Skeletal muscle satellite cell (primary cell): ENCODE measurements around the gene H3-3A.
A peak's percentile ranks its signal among the peaks of the same experiment; 100 is the strongest.

Experiments used
- H3K27me3 ChIP-seq: 2 replicates; pipeline ENCODE4 v1.7.0; 2013; ENCODE audit warnings: low read length; ENCODE audit not compliant: control insufficient read depth, insufficient read depth
- H3K36me3 ChIP-seq: 2 replicates; pipeline ENCODE4 v1.7.0; 2013; ENCODE audit warnings: mild to moderate bottlenecking, control low read depth, low read length; ENCODE audit not compliant: insufficient read depth
- H3K4me1 ChIP-seq: 2 replicates; pipeline ENCODE4 v1.7.0; 2013; ENCODE audit warnings: low read length; ENCODE audit not compliant: control insufficient read depth, insufficient read depth
- H3K4me2 ChIP-seq: 2 replicates; pipeline ENCODE4 v1.7.0; 2013; ENCODE audit warnings: mild to moderate bottlenecking, low read length
- H3K4me3 ChIP-seq: 2 replicates; pipeline ENCODE4 v1.7.0; 2013; ENCODE audit warnings: low read length
- H3K9ac ChIP-seq: 2 replicates; pipeline ENCODE4 v1.7.0; 2013; ENCODE audit warnings: mild to moderate bottlenecking, low read depth, low read length, moderate library complexity
- H3K9me3 ChIP-seq: replicated peaks from 2 replicates; pipeline ENCODE4 v1.7.0; 2013; ENCODE audit warnings: mild to moderate bottlenecking, control low read depth, low read length

Gene H3-3A

DNA sequence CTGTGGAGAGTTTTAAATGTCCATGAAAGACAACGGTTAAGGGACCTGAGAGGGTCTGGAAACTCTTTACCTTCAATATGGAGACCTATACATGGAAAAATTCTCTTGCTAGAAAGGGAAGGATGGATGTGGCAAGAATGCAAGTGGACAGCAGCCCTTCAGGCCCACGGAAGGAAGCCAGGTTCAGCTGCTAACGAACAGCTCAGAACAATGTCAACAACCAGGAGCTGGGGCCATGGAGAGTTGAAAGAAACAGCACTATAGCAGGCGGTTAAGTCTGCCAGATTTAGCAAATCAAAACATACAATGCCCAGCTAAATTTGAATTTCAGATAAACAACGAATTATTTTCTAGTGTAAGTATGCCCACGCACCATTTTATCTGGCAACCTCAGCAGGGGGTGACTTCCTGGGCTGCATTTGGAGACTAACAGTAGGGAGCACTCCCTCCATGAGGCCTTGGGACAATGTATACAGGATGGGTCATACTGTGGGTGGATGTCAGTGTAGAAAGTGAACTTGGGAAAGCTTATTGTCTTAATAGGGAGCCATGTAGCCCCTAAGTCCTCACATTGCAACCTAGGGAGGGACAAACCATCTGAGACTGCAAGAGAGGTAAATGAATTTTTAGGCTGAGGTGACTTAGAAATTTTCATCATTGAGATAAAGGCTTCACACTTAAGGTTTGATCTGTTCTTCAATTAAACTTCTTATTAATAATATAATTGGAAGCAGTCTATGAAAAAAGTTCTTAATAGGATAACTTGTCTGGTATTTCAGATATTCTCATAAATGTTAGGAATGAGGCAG, 7.8 kb upstream of the H3-3A start:
- H3K9me3 ChIP-seq = no peaks in the 10 kb centered on the region
- H3K27me3 ChIP-seq = no peaks in the 10 kb centered on the region
- H3K9ac ChIP-seq = no peak overlapping the region
- no peaks in the 10 kb centered on the region for H3K36me3 ChIP-seq
- no peaks in the 10 kb centered on the region for H3K4me1 ChIP-seq
- no peak overlapping the region for H3K4me2 ChIP-seq
- no peak overlapping the region for H3K4me3 ChIP-seq

DNA sequence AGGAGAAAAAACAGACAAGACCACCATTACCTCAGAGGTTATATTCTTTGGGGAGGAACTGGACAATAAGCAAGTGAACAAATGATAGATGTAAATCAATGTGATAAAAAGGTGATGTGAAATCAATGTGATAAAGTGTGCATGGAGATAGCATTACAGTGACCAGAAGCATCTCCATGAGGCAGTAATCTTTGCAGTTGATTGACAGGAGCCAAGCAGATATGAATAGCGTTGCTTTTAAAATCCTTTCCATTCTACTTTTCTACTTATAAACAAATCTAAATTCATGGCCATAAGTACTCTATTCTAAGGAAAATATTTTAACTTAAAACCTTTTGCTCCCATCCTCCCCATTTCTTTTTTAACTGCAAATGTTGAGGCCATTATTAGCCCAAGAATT, 2.8 kb upstream of the H3-3A start:
- Histone ChIP-seq H3K4me2 (no peak overlapping the region), H3K4me1 (peaks cover 7% of the 10 kb centered on the region), H3K4me3 (no peak overlapping the region), H3K27me3 (no peaks in the 10 kb centered on the region), H3K9me3 (no peaks in the 10 kb centered on the region), H3K36me3 (no peaks in the 10 kb centered on the region), H3K9ac (no peak overlapping the region)

DNA sequence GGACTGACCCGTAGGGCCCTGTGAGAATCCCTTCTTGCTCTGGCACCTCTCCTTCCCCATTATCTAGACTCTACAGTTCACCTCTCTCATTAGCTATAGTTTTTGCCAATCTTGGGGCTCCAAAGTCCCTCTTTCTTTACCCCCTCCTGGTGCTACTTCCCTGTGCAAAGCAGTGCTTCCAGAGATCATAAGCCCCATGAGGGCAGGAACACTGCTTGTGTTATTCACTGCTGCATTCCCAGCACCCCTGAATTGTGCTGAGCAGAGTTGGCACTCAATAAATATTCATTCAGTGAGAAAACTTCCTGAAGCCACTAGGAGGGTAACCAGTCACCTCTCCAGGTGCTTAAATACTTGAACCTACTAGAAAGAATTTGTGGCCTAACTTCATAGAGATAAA, 2.1 kb upstream of the H3-3A start:
- no peak overlapping the region for H3K4me3 ChIP-seq
- H3K9ac ChIP-seq = no peak overlapping the region
- H3K4me1 ChIP-seq = peaks cover 13% of the 10 kb centered on the region
- no peaks in the 10 kb centered on the region for H3K27me3 ChIP-seq
- H3K36me3 ChIP-seq = no peaks in the 10 kb centered on the region
- no peaks in the 10 kb centered on the region for H3K9me3 ChIP-seq
- no peak overlapping the region for H3K4me2 ChIP-seq

DNA sequence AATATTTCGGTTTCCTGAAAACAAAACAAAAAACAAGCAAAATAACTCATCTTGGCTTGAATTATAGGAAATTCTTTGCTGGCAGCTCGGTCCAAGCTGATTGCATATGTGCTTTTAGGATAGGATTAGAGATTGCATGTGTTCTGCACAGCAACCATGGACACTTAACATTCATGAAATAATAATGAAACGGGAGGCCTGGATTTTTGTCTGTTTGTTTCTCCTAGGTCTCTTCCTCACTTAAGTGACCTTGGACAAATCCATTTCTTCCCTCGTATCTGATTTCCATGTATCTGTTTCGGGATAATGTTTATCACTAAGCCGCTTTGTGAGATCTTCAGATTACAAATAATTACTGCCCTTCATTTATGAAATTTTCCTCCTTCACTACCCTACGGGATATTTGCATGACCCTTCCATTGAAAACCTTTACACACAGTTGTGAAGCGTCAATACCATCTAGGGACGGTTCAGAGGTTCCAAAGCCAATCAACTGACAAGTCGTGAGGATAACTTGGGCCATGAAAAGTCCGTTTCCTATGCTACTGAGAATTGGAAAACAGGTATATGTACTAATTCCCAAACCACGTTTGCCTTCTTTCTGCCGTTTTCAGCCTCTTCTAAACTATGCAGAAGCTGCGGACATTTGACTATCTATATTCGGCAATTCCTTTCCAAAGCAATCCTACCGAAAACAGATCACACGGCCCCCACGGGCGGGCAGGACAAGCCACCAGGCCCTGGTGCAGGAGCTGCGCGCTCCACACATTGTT, 1.3 kb upstream of the H3-3A start:
- peak overlapping the region; percentile 85 for H3K4me3 ChIP-seq
- no peaks in the 10 kb centered on the region for H3K27me3 ChIP-seq
- H3K4me1 ChIP-seq = peaks cover 18% of the 10 kb centered on the region
- H3K36me3 ChIP-seq = peaks cover 7% of the 10 kb centered on the region
- H3K9ac ChIP-seq = peak overlapping the region; percentile 89
- H3K4me2 ChIP-seq = peak overlapping the region; percentile 76
- no peaks in the 10 kb centered on the region for H3K9me3 ChIP-seq

DNA sequence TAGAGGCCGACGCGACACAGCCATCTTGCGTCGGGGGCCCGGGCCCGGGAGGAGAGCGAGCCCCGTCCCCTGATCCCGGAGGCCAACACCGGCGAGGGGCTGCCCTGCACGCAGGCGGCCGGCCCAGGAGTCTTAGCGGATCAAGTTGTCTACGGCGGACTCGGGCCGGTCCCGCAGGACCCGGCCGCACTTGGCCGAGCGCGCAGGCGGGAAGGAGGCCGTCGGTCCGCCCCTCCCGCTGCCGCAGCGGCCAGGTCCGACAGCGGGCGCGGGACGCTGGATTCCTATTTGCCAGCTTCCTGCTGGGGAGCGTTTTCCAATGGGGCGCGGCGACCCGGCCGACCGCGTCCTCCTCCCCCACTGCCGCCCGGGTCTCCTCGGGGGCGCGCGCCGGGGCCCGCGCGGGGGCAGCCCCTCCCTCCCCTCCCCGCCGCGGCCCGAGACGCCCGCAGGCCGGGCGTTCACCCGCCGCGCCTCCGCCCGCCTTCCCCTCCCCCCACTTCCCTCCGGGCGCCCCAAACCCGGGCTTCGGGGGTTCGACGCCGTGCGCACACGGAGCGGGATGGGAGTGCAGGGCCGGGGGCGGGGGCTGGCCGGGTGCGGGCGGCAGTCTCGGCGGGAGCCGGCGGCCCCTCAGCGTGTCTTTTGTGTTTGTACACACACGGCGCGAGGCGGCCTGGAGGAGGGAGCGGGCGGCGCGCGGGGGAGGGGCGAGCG, 517 bp upstream of the H3-3A start:
- no peaks in the 10 kb centered on the region for H3K9me3 ChIP-seq
- H3K4me2 ChIP-seq = peak overlapping the region; percentile 76
- H3K27me3 ChIP-seq = no peaks in the 10 kb centered on the region
- H3K4me1 ChIP-seq = peaks cover 22% of the 10 kb centered on the region
- H3K9ac ChIP-seq = peak overlapping the region; percentile 89
- peak overlapping the region; percentile 85 for H3K4me3 ChIP-seq
- H3K36me3 ChIP-seq = peaks cover 14% of the 10 kb centered on the region

DNA sequence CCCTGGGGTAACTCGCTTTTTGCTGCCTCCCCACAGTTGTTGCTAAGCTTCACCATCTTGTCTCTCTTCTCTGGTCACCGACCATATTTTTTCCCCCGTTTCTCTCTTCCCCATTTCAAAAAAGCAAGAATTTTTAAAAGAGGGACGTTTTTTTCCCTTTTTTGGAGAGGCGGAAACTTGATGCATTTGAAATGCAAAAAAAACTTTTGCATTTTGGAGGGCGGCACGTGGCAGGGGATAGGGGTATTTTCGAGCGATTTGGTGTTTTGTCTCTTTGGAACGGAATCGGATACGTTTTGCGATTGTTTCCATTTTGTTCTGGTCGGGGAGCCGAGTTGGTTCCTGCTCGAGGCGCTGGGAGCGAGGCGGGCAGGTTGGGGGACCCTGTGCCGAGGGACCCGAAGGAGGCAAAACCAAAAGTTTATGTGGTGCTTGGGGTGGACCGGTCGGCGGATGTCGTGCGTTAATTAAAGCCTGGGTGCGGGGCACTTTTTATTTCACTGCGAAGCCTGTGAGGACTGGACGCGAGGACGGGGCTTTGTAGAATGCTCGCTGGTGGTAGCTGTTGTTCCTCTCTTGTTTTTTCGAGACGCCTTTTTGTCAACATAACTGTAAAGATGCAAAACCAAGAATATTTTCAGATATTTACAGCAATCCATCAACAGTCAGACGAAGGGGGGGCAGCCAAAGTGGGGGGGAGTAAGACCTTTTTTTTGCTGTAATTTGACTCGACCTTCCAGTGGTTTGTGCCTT, 884 bp downstream of the H3-3A start:
- Histone ChIP-seq H3K4me1 (peaks cover 22% of the 10 kb centered on the region), H3K9ac (peak overlapping the region; percentile 95), H3K36me3 (peaks cover 26% of the 10 kb centered on the region), H3K4me3 (peak overlapping the region; percentile 97), H3K4me2 (peak overlapping the region; percentile 72), H3K9me3 (no peaks in the 10 kb centered on the region), H3K27me3 (no peaks in the 10 kb centered on the region)

DNA sequence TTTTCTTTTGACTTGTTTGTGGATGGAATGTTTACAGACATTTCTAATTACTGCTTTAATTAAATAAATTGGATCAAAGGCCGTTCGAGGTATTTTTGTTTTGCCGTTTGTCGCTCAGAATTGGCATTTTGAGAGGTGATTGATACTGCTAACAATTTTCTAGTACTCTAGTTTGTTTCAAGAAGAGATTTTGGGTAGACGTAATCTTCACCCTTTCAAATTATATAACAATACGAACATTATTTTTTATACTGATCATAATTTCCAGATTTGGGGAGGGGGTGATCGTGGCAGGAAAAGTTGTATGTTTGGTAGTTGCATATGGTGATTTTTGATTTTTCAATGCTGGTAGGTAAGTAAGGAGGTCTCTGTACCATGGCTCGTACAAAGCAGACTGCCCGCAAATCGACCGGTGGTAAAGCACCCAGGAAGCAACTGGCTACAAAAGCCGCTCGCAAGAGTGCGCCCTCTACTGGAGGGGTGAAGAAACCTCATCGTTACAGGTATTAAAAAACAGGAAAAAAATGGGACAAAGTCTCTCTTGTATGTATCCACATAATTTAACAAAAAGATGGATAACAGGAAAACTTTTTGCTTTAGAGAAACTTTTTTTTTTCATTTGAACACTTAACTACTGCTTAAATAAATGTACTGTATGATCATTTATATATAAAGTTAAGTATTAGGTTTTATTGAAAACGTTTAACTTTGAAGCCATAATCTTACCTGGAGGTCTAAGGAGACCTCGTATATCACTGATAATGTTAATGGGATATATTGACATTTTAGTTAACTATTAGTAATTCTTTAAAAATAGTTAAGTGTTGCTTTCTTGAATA, 1.7 kb downstream of the H3-3A start:
- peaks cover 22% of the 10 kb centered on the region for H3K4me1 ChIP-seq
- no peaks in the 10 kb centered on the region for H3K27me3 ChIP-seq
- H3K4me2 ChIP-seq = peak overlapping the region; percentile 72
- no peaks in the 10 kb centered on the region for H3K9me3 ChIP-seq
- peaks cover 31% of the 10 kb centered on the region for H3K36me3 ChIP-seq
- H3K9ac ChIP-seq = peak overlapping the region; percentile 95
- H3K4me3 ChIP-seq = peak overlapping the region; percentile 97

DNA sequence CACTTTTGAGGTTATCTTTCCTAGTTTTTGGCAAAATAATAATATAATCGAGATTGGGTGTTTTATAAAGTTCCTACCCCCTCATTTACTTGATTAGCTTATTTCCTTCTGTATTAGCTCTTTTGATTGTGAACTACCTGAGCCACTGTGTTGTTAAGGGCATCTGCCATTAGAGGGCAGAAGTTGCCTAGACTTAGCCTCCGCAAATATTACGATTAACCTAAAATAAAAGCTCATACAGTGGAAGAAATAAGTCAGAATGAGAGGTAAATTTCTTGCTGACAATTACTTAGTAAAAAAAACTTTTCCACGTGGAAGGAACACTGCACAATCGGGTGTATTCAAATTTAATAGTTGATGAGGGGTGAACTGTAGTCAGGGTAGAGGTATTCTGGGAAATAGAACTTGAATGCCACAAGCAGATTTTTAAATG, 2.3 kb downstream of the H3-3A start:
- peak overlapping the region; percentile 58 for H3K9ac ChIP-seq
- H3K27me3 ChIP-seq = no peaks in the 10 kb centered on the region
- H3K4me3 ChIP-seq = peak overlapping the region; percentile 97
- H3K4me1 ChIP-seq = peaks cover 22% of the 10 kb centered on the region
- peak overlapping the region; percentile 72 for H3K4me2 ChIP-seq
- H3K9me3 ChIP-seq = no peaks in the 10 kb centered on the region
- H3K36me3 ChIP-seq = peaks cover 34% of the 10 kb centered on the region

DNA sequence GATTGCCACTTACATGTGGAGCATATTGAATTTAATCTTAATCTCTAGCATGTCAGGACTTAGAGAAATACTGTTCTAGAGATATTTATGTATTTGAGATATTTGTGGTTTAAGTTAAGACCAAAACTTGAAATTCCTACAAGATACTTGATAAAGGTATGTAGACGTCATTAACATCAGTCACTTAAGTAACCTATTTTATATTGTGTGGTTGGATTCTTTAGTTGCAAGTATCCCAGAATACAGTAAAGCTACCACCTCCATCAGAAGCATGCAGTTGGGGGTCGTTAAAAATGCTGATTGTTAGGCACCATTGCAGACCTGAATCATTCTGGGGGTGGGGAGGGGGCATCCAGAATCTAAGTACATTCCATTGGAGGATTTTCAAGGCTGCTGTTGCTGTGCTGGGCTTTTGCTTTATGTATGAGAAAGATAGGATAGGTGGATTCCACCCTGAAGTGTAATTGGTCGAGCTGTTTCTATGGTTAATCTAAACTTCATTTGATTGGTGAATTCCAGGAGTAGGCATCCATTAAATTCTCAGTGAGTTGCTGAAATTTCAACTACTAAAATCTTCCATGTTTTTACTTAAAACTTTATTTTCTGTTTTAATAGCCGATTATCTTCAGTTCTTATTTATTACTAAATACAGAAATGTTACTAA, 4.0 kb downstream of the H3-3A start:
- Histone ChIP-seq H3K4me3 (no peak overlapping the region), H3K4me1 (peaks cover 15% of the 10 kb centered on the region), H3K9me3 (no peaks in the 10 kb centered on the region), H3K9ac (no peak overlapping the region), H3K36me3 (peaks cover 42% of the 10 kb centered on the region), H3K27me3 (no peaks in the 10 kb centered on the region), H3K4me2 (peak overlapping the region; percentile 72)
